H4 (cell line): ENCODE data around the gene ZDHHC6. TPM values are rescaled to one million over a fixed set of nuclear protein-coding genes. Genes with fewer than 3 reads are reported as not detected.
"Not testable (repeated sequence)": the region's sequence is repeated elsewhere in the genome, so short reads cannot be mapped to it uniquely, and the experiment has no call there.

Source experiments
- DNase-seq: peaks from one replicate; pipeline ENCODE4 v3.0.0-alpha.2; 2015; ENCODE audit warnings: low spot score
- total RNA-seq: library from RNA; depleted of rRNA; stranded (reverse); fragments of >200 nt; shearing (Covaris generic); gene quantifications from 2 replicates; pipeline ENCODE4 v1.2.3, GENCODE V29; 2014

ZDHHC6 gene
- total RNA-seq, 1 experiment from 2014 or later = 36.0 TPM

GRCh38 chr10:112446055-112446854, 459 bp downstream of the ZDHHC6 start:
- no peak for DNase-seq

- DNase-seq = no peak
Observed at GRCh38 chr10:112442063-112442462, 4.7 kb downstream of the ZDHHC6 start.

GRCh38 chr10:112441520-112441919, 5.2 kb downstream of the ZDHHC6 start:
- DNase-seq = no peak

- no peak for DNase-seq
Observed at GRCh38 chr10:112438356-112438755, 8.4 kb downstream of the ZDHHC6 start.

GRCh38 chr10:112434988-112435619, 11.6 kb downstream of the ZDHHC6 start:
- DNase-seq = peak; percentile 34

- no peak for DNase-seq
Observed at GRCh38 chr10:112433136-112433535, 13.6 kb downstream of the ZDHHC6 start.

GRCh38 chr10:112429654-112430230, 17.0 kb downstream of the ZDHHC6 start:
- no peak for DNase-seq

GRCh38 chr10:112429147-112429546, 17.6 kb downstream of the ZDHHC6 start:
- no peak for DNase-seq

- no peak for DNase-seq
Observed at GRCh38 chr10:112426111-112426510, 20.6 kb downstream of the ZDHHC6 start.

GRCh38 chr10:112424651-112425050, 22.1 kb downstream of the ZDHHC6 start:
- no peak for DNase-seq

- DNase-seq = no peak
Observed at GRCh38 chr10:112421731-112422130, 25.0 kb downstream of the ZDHHC6 start.

- DNase-seq = no peak
Observed at GRCh38 chr10:112412696-112413095, 34.0 kb downstream of the ZDHHC6 start.

- DNase-seq = no peak
Observed at GRCh38 chr10:112409755-112410154, 37.0 kb downstream of the ZDHHC6 start.

- no peak for DNase-seq
Observed at GRCh38 chr10:112409299-112409698, 37.4 kb downstream of the ZDHHC6 start.

GRCh38 chr10:112407696-112408095, 39.0 kb downstream of the ZDHHC6 start:
- no peak for DNase-seq

- not testable (repeated sequence) for DNase-seq
Observed at GRCh38 chr10:112406806-112407205, 39.9 kb downstream of the ZDHHC6 start.

GRCh38 chr10:112404617-112405016, 42.1 kb downstream of the ZDHHC6 start:
- DNase-seq = no peak

- DNase-seq = no peak
Observed at GRCh38 chr10:112402917-112403316, 43.8 kb downstream of the ZDHHC6 start.

- no peak for DNase-seq
Observed at GRCh38 chr10:112397592-112397991, 49.1 kb downstream of the ZDHHC6 start.

- DNase-seq = no peak
Observed at GRCh38 chr10:112395809-112396530, 50.7 kb downstream of the ZDHHC6 start.

GRCh38 chr10:112394475-112394875, 52.2 kb downstream of the ZDHHC6 start:
- no peak for DNase-seq

- DNase-seq = no peak
Observed at GRCh38 chr10:112393827-112394226, 52.9 kb downstream of the ZDHHC6 start.
